ENCODE data around the gene HAAO. TPM values are rescaled to one million over a fixed set of nuclear protein-coding genes. Genes with fewer than 3 reads are reported as not detected.
A peak's percentile ranks its signal among the peaks of the same experiment; 100 is the strongest.

Gene HAAO
- total RNA-seq, 1 donor from 2014 or later, result 8.5 TPM

- no peaks in the 10 kb centered on the region for H3K27me3 Mint-ChIP-seq (ENCODE audit: low read depth)
- no peak for TF ChIP-seq CTCF (IDR thresholded peaks at IDR 0.05)
- H3K9me3 Mint-ChIP-seq (ENCODE audit: low read depth), result no peaks in the 10 kb centered on the region
- no peak overlapping the region for H3K4me3 Mint-ChIP-seq (ENCODE audit: unreplicated experiment)
- H3K36me3 Mint-ChIP-seq (ENCODE audit: low read depth), result no peaks in the 10 kb centered on the region
- DNase-seq (ENCODE audit: low spot score), result no peak
- H3K4me1 Mint-ChIP-seq (ENCODE audit: low read depth), result peaks cover 22% of the 10 kb centered on the region
- no peak overlapping the region for H3K27ac Mint-ChIP-seq (ENCODE audit: unreplicated experiment)
Observed at GRCh38 chr2:42829671-42830440, 37.5 kb upstream of the HAAO start.

- no peak overlapping the region for H3K27ac Mint-ChIP-seq (ENCODE audit: unreplicated experiment)
- no peaks in the 10 kb centered on the region for H3K9me3 Mint-ChIP-seq (ENCODE audit: low read depth)
- TF ChIP-seq CTCF (IDR thresholded peaks at IDR 0.05), result peak; percentile 98
- no peak overlapping the region for H3K4me3 Mint-ChIP-seq (ENCODE audit: unreplicated experiment)
- no peaks in the 10 kb centered on the region for H3K27me3 Mint-ChIP-seq (ENCODE audit: low read depth)
- H3K4me1 Mint-ChIP-seq (ENCODE audit: low read depth), result peaks cover 22% of the 10 kb centered on the region
- no peaks in the 10 kb centered on the region for H3K36me3 Mint-ChIP-seq (ENCODE audit: low read depth)
- DNase-seq (ENCODE audit: low spot score), result no peak
Observed at GRCh38 chr2:42828487-42829425, 36.4 kb upstream of the HAAO start.

GRCh38 chr2:42827647-42828486 lies 35.5 kb upstream of the HAAO start:
- DNase-seq (ENCODE audit: low spot score), result no peak
- no peak overlapping the region for H3K27ac Mint-ChIP-seq (ENCODE audit: unreplicated experiment)
- peak overlapping the region; percentile 66 for H3K4me3 Mint-ChIP-seq (ENCODE audit: unreplicated experiment)
- no peaks in the 10 kb centered on the region for H3K36me3 Mint-ChIP-seq (ENCODE audit: low read depth)
- H3K27me3 Mint-ChIP-seq (ENCODE audit: low read depth), result no peaks in the 10 kb centered on the region
- peak; percentile 93 for TF ChIP-seq CTCF (IDR thresholded peaks at IDR 0.05)
- no peaks in the 10 kb centered on the region for H3K9me3 Mint-ChIP-seq (ENCODE audit: low read depth)
- peaks cover 22% of the 10 kb centered on the region for H3K4me1 Mint-ChIP-seq (ENCODE audit: low read depth)

- H3K4me1 Mint-ChIP-seq (ENCODE audit: low read depth), result peaks cover 22% of the 10 kb centered on the region
- no peaks in the 10 kb centered on the region for H3K27me3 Mint-ChIP-seq (ENCODE audit: low read depth)
- H3K36me3 Mint-ChIP-seq (ENCODE audit: low read depth), result no peaks in the 10 kb centered on the region
- DNase-seq (ENCODE audit: low spot score), result no peak
- no peak for TF ChIP-seq CTCF (IDR thresholded peaks at IDR 0.05)
- H3K27ac Mint-ChIP-seq (ENCODE audit: unreplicated experiment), result no peak overlapping the region
- H3K9me3 Mint-ChIP-seq (ENCODE audit: low read depth), result no peaks in the 10 kb centered on the region
- H3K4me3 Mint-ChIP-seq (ENCODE audit: unreplicated experiment), result no peak overlapping the region
Observed at GRCh38 chr2:42826231-42826630, 33.8 kb upstream of the HAAO start.

- Mint-ChIP-seq H3K27me3 (ENCODE audit: low read depth) (no peaks in the 10 kb centered on the region), H3K27ac (ENCODE audit: unreplicated experiment) (no peak overlapping the region), H3K9me3 (ENCODE audit: low read depth) (no peaks in the 10 kb centered on the region), H3K36me3 (ENCODE audit: low read depth) (no peaks in the 10 kb centered on the region), H3K4me1 (ENCODE audit: low read depth) (peaks cover 19% of the 10 kb centered on the region), H3K4me3 (ENCODE audit: unreplicated experiment) (no peak overlapping the region)
- TF ChIP-seq CTCF (IDR thresholded peaks at IDR 0.05), result no peak
- DNase-seq (ENCODE audit: low spot score), result no peak
Observed at GRCh38 chr2:42824454-42824807, 32.0 kb upstream of the HAAO start.
